GM18951 (cell line): ENCODE data around the gene B3GLCT.
"Not testable (repeated sequence)": the region's sequence is repeated elsewhere in the genome, so short reads cannot be mapped to it uniquely, and the experiment has no call there.

Source experiments
- POLR2A ChIP-seq: IDR thresholded peaks from 4 replicates; pipeline ENCODE4 v1.6.1; 2011; ENCODE audit warnings: mild to moderate bottlenecking; ENCODE audit not compliant: insufficient read length, insufficient read depth; ENCODE audit errors: extremely low read depth
- in situ Hi-C: fragments of 300-500 bp; cut with MboI; formaldehyde crosslinking; loops from one replicate; pipeline ENCODE4 v1.12.0; 2022; ENCODE audit warnings: low sequenced_read_pairs, mixed read lengths, inconsistent platforms; ENCODE audit not compliant: unreplicated experiment

The B3GLCT gene

GRCh38 chr13:31198519-31198918 lies 1.3 kb upstream of the B3GLCT start:
- in situ Hi-C loops: no loop called here
- TF ChIP-seq POLR2A: no peak

- no peak for TF ChIP-seq POLR2A
- in situ Hi-C loops: no loop called here
These were observed 287 bp upstream of the B3GLCT start for GRCh38 chr13:31199527-31199848.

GRCh38 chr13:31200637-31200971 lies 829 bp downstream of the B3GLCT start:
- in situ Hi-C loops: no loop called here
- no peak for TF ChIP-seq POLR2A

- TF ChIP-seq POLR2A: no peak
- in situ Hi-C loops: no loop called here
These were observed 1.7 kb downstream of the B3GLCT start for GRCh38 chr13:31201341-31202031.

- no peak for TF ChIP-seq POLR2A
- in situ Hi-C loops: no loop called here
These were observed 4.8 kb downstream of the B3GLCT start for GRCh38 chr13:31204592-31204991.

GRCh38 chr13:31207661-31208552 lies 8.1 kb downstream of the B3GLCT start:
- in situ Hi-C loops: no loop called here
- no peak for TF ChIP-seq POLR2A

- TF ChIP-seq POLR2A: no peak
These were observed 8.9 kb downstream of the B3GLCT start for GRCh38 chr13:31208559-31209122.

GRCh38 chr13:31209172-31209840 lies 9.5 kb downstream of the B3GLCT start:
- in situ Hi-C loops: no loop called here
- no peak for TF ChIP-seq POLR2A

More at GRCh38 chr13:31208559-31209122, 8.9 kb downstream of the B3GLCT start:
- in situ Hi-C loops: no loop called here

- no peak for TF ChIP-seq POLR2A
- in situ Hi-C loops: no loop called here
These were observed 10.1 kb downstream of the B3GLCT start for GRCh38 chr13:31209841-31210210.

GRCh38 chr13:31213651-31214289 lies 14.0 kb downstream of the B3GLCT start:
- no peak for TF ChIP-seq POLR2A
- in situ Hi-C loops: no loop called here

GRCh38 chr13:31214435-31214834 lies 14.7 kb downstream of the B3GLCT start:
- in situ Hi-C loops: no loop called here

GRCh38 chr13:31216916-31217315 lies 17.1 kb downstream of the B3GLCT start:
- in situ Hi-C loops: not testable (repeated sequence)

More at GRCh38 chr13:31214435-31214834, 14.7 kb downstream of the B3GLCT start:
- no peak for TF ChIP-seq POLR2A
